Measurements from ENCODE around the gene MYH10.

The MYH10 gene

GRCh38 chr17:8583954-8584353, 46.6 kb downstream of the MYH10 start:
- Histone ChIP-seq H3K36me3 (ENCODE audit: low read depth) (peaks cover 4% of the 10 kb centered on the region; the same call in 1 of the 2 replicates), H3K4me3 (ENCODE audit: severe bottlenecking) (no peak overlapping the region), H3K27me3 (ENCODE audit: insufficient read depth, poor library complexity, severe bottlenecking) (no peaks in the 10 kb centered on the region), H3K27ac (ENCODE audit: poor library complexity, severe bottlenecking) (no peak overlapping the region), H3K4me1 (ENCODE audit: insufficient read depth, poor library complexity, severe bottlenecking) (peaks cover 19% of the 10 kb centered on the region), H3K9me3 (ENCODE audit: severe bottlenecking) (no peaks in the 10 kb centered on the region)
- DNase-seq (ENCODE audit: low spot score) (no peak), ATAC-seq (ENCODE audit: low read depth) (no peak)
- TF ChIP-seq CTCF (IDR thresholded peaks at IDR 0.05; ENCODE audit: poor library complexity, severe bottlenecking): no peak

GRCh38 chr17:8580952-8581658, 49.4 kb downstream of the MYH10 start:
- no peak for DNase-seq (ENCODE audit: low spot score)
- peak; percentile 97 for ATAC-seq (ENCODE audit: low read depth)
- no peaks in the 10 kb centered on the region for H3K9me3 ChIP-seq (ENCODE audit: severe bottlenecking)
- peak overlapping the region; percentile 69 for H3K27ac ChIP-seq (ENCODE audit: poor library complexity, severe bottlenecking)
- H3K36me3 ChIP-seq (ENCODE audit: low read depth): peaks cover 9% of the 10 kb centered on the region; the same call in 1 of the 2 replicates
- H3K4me1 ChIP-seq (ENCODE audit: insufficient read depth, poor library complexity, severe bottlenecking): peaks cover 19% of the 10 kb centered on the region
- no peaks in the 10 kb centered on the region for H3K27me3 ChIP-seq (ENCODE audit: insufficient read depth, poor library complexity, severe bottlenecking)
- H3K4me3 ChIP-seq (ENCODE audit: severe bottlenecking): no peak overlapping the region
- no peak for TF ChIP-seq CTCF (IDR thresholded peaks at IDR 0.05; ENCODE audit: poor library complexity, severe bottlenecking)

GRCh38 chr17:8577868-8578267, 52.7 kb downstream of the MYH10 start:
- DNase-seq (ENCODE audit: low spot score) (no peak), ATAC-seq (ENCODE audit: low read depth) (no peak)

GRCh38 chr17:8576559-8577294, 53.8 kb downstream of the MYH10 start:
- DNase-seq (ENCODE audit: low spot score) (no peak), ATAC-seq (ENCODE audit: low read depth) (no peak)
- peaks cover 13% of the 10 kb centered on the region for H3K4me1 ChIP-seq (ENCODE audit: insufficient read depth, poor library complexity, severe bottlenecking)
- no peak overlapping the region for H3K4me3 ChIP-seq (ENCODE audit: severe bottlenecking)
- no peaks in the 10 kb centered on the region for H3K9me3 ChIP-seq (ENCODE audit: severe bottlenecking)
- no peaks in the 10 kb centered on the region for H3K27me3 ChIP-seq (ENCODE audit: insufficient read depth, poor library complexity, severe bottlenecking)
- no peak for TF ChIP-seq CTCF (IDR thresholded peaks at IDR 0.05; ENCODE audit: poor library complexity, severe bottlenecking)
- H3K36me3 ChIP-seq (ENCODE audit: low read depth): peaks cover 32% of the 10 kb centered on the region; the same call in 1 of the 2 replicates
- no peak overlapping the region for H3K27ac ChIP-seq (ENCODE audit: poor library complexity, severe bottlenecking)

More at GRCh38 chr17:8577868-8578267, 52.7 kb downstream of the MYH10 start:
- Histone ChIP-seq H3K4me1 (ENCODE audit: insufficient read depth, poor library complexity, severe bottlenecking) (peaks cover 19% of the 10 kb centered on the region), H3K4me3 (ENCODE audit: severe bottlenecking) (no peak overlapping the region), H3K36me3 (ENCODE audit: low read depth) (peaks cover 28% of the 10 kb centered on the region; the same call in 1 of the 2 replicates), H3K27me3 (ENCODE audit: insufficient read depth, poor library complexity, severe bottlenecking) (no peaks in the 10 kb centered on the region), H3K9me3 (ENCODE audit: severe bottlenecking) (no peaks in the 10 kb centered on the region), H3K27ac (ENCODE audit: poor library complexity, severe bottlenecking) (no peak overlapping the region)
- no peak for TF ChIP-seq CTCF (IDR thresholded peaks at IDR 0.05; ENCODE audit: poor library complexity, severe bottlenecking)

Data from RWPE2 (cell line).